ENCODE results near the gene GPR35. TPM values are rescaled to one million over a fixed set of nuclear protein-coding genes. Genes with fewer than 3 reads are reported as not detected.

GPR35 gene
- total RNA-seq, 1 donor from 2014 or later, result 5.4 TPM

DNA sequence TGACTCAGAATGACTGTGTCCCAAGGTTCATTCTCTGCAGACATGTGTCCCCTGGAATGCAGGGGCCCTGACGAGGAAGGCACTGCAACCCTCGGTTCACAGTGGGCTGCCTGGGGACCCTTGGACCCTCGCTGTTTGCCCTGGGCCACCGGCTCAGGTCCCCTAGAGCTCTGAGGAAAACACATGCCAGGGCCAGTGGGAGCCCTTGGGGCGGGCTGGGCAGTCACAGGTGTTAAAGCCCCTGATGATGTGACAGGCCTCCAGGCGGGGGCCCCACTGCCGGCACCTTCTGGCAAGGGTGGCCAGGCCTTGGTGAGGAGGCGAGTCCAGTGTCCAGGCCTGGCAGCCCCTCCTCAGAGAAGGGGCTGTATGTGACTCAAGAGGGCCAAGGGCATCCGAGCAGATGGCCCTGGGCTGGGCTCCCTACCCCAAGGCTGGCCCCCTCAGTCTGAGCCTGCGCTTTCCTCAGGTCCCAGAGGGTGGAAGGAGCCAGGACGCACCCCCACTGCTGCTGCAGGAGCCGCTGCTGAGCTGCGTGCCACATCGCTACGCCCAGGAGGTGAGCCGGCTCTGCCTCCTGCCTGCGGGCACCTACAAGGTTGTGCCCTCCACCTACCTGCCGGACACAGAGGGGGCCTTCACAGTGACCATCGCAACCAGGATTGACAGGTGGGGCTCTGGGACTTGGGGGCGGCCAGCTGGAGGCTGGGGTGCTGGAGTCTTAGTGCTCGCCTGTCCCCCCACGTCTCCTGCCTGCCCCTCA lies 27.7 kb upstream of the GPR35 start:
- no peak overlapping the region for H3K4me3 Mint-ChIP-seq
- no peaks in the 10 kb centered on the region for H3K27me3 Mint-ChIP-seq (ENCODE audit: low read depth)
- TF ChIP-seq, protein P1, sequence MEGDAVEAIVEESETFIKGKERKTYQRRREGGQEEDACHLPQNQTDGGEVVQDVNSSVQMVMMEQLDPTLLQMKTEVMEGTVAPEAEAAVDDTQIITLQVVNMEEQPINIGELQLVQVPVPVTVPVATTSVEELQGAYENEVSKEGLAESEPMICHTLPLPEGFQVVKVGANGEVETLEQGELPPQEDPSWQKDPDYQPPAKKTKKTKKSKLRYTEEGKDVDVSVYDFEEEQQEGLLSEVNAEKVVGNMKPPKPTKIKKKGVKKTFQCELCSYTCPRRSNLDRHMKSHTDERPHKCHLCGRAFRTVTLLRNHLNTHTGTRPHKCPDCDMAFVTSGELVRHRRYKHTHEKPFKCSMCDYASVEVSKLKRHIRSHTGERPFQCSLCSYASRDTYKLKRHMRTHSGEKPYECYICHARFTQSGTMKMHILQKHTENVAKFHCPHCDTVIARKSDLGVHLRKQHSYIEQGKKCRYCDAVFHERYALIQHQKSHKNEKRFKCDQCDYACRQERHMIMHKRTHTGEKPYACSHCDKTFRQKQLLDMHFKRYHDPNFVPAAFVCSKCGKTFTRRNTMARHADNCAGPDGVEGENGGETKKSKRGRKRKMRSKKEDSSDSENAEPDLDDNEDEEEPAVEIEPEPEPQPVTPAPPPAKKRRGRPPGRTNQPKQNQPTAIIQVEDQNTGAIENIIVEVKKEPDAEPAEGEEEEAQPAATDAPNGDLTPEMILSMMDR (IDR thresholded peaks at IDR 0.05; ENCODE audit: unreplicated experiment), result no peak
- DNase-seq (ENCODE audit: low spot score in 2 of 2, unreplicated experiment in 2 of 2), result no peak
- no peaks in the 10 kb centered on the region for H3K36me3 Mint-ChIP-seq
- H3K4me1 Mint-ChIP-seq, result no peaks in the 10 kb centered on the region
- no peak overlapping the region for H3K27ac Mint-ChIP-seq
- H3K9me3 Mint-ChIP-seq, result no peaks in the 10 kb centered on the region

DNA sequence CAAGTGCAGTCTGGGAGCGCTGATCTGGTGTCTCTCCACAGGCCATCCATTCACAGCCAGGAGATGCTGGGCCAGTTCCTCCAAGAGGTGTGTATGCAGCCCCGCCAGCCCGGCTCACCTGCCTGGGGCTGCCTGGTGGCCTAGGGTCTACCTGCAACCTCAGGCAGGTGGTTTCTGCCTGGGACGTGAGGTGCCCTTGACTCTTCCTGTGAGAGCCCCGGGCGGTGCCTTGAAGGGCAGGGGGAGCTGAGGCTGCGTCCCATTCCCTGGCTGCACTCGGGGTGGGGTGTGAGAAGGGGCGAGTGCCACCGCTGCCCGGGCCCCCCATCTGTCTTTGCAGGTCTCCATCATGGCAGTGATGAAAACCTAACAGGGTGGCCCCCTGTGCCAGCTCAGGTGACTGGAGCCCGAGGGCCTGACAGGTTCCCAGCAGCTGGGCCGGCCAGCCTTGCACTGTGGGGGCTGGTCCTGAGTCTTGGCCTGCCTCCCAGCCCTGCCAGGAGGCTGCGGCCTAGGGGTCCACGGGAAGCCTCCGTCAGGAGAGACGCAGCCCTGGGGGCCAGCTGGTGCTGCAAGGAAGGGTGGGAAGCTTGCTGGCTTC lies 26.9 kb upstream of the GPR35 start:
- H3K27ac Mint-ChIP-seq, result no peak overlapping the region
- TF ChIP-seq, protein P1 (IDR thresholded peaks at IDR 0.05; ENCODE audit: unreplicated experiment), result no peak
- no peak overlapping the region for H3K4me3 Mint-ChIP-seq
- no peaks in the 10 kb centered on the region for H3K9me3 Mint-ChIP-seq
- no peaks in the 10 kb centered on the region for H3K36me3 Mint-ChIP-seq
- DNase-seq (ENCODE audit: low spot score in 2 of 2, unreplicated experiment in 2 of 2), result peak in 1 of 2 experiments; percentile 16
- H3K4me1 Mint-ChIP-seq, result no peaks in the 10 kb centered on the region
- H3K27me3 Mint-ChIP-seq (ENCODE audit: low read depth), result no peaks in the 10 kb centered on the region

- no peak for DNase-seq (ENCODE audit: low spot score in 2 of 2, unreplicated experiment in 2 of 2)
- Mint-ChIP-seq H3K4me1 (no peaks in the 10 kb centered on the region), H3K9me3 (no peaks in the 10 kb centered on the region), H3K36me3 (no peaks in the 10 kb centered on the region), H3K4me3 (no peak overlapping the region), H3K27me3 (ENCODE audit: low read depth) (no peaks in the 10 kb centered on the region), H3K27ac (no peak overlapping the region)
- TF ChIP-seq, protein P1 (IDR thresholded peaks at IDR 0.05; ENCODE audit: unreplicated experiment), result no peak
These were observed 26.1 kb upstream of the GPR35 start for GRCh38 chr2:240599141-240599583.

GRCh38 chr2:240600451-240600961 lies 24.8 kb upstream of the GPR35 start:
- TF ChIP-seq, protein P1 (IDR thresholded peaks at IDR 0.05; ENCODE audit: unreplicated experiment), result no peak
- H3K27ac Mint-ChIP-seq, result no peak overlapping the region
- H3K9me3 Mint-ChIP-seq, result no peaks in the 10 kb centered on the region
- H3K4me1 Mint-ChIP-seq, result peaks cover 5% of the 10 kb centered on the region
- H3K27me3 Mint-ChIP-seq (ENCODE audit: low read depth), result no peaks in the 10 kb centered on the region
- no peak overlapping the region for H3K4me3 Mint-ChIP-seq
- no peaks in the 10 kb centered on the region for H3K36me3 Mint-ChIP-seq
- peak in 1 of 2 experiments; percentile 11 for DNase-seq (ENCODE audit: low spot score in 2 of 2, unreplicated experiment in 2 of 2)

DNA sequence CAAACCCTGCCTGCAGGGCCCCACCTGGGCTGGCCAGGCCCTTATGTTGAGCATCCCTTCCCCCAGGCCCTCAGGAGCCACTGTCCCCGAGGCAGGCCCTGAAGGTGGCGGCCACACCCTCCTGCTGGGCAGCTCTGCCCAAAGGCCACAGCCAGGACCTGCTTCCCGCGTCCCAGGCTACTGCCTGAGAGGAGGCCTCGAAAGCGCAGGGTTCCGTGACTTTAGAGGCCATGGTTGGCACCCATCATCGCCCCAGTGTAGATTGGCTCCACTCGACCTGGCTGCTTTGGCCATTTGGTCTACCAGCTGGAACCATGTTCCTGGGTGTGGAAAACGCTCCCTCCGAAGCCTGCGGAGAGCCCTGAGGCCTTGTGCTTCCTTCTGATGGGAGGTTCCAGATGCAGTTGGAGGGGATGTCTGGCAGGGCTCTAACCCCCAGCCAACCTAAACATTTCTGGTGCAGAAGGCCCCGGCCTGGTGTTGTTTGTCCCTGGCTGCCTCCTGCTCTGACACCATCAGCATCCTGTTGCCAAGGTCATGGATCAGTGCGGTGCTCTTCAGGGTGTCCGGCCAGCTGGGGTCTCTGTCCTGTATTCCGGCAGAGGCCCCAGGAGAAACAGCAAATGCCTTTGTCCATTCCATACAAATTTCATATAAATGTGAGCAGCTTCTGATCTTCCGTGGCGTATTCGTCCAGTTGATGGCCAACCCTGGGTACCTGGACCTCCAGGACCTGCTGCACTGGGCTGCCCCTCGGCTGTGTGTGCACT lies 24.0 kb upstream of the GPR35 start:
- Mint-ChIP-seq H3K4me3 (no peak overlapping the region), H3K27ac (no peak overlapping the region), H3K9me3 (no peaks in the 10 kb centered on the region), H3K36me3 (no peaks in the 10 kb centered on the region), H3K4me1 (peaks cover 5% of the 10 kb centered on the region), H3K27me3 (ENCODE audit: low read depth) (no peaks in the 10 kb centered on the region)
- DNase-seq (ENCODE audit: low spot score in 2 of 2, unreplicated experiment in 2 of 2), result peak in 1 of 2 experiments; percentile 15
- TF ChIP-seq, protein P1 (IDR thresholded peaks at IDR 0.05; ENCODE audit: unreplicated experiment), result no peak

All from mesothelial cell of epicardium (in vitro differentiated cells).